ENCODE data around the gene MC5R.

Gene MC5R

GRCh38 chr18:13810950-13811485 is 12.9 kb upstream of the MC5R start:
- DNase-seq (ENCODE audit: low read depth, low spot score): no peak
- no peaks in the 10 kb centered on the region for H3K36me3 ChIP-seq (ENCODE audit: insufficient read depth, insufficient read length, low read length)
- no peaks in the 10 kb centered on the region for H3K4me1 ChIP-seq (ENCODE audit: insufficient read depth, insufficient read length)
- TF ChIP-seq YY1 (IDR thresholded peaks at IDR 0.05; ENCODE audit: insufficient read depth, insufficient read length) (no peak), ZNF274 (IDR thresholded peaks at IDR 0.05; ENCODE audit: low read depth, low read length) (no peak), SUZ12 (IDR thresholded peaks at IDR 0.05; ENCODE audit: extremely low read depth, insufficient read depth, insufficient read length) (no peak)
- no peak overlapping the region for H3K9ac ChIP-seq (ENCODE audit: insufficient read length, low read depth)
- H3K4me3 ChIP-seq (ENCODE audit: insufficient read length, low read depth): no peak overlapping the region
- H3K27me3 ChIP-seq (ENCODE audit: insufficient read depth, insufficient read length): no peaks in the 10 kb centered on the region
- H3K9me3 ChIP-seq (ENCODE audit: insufficient read depth, low read length): no peaks in the 10 kb centered on the region

DNA sequence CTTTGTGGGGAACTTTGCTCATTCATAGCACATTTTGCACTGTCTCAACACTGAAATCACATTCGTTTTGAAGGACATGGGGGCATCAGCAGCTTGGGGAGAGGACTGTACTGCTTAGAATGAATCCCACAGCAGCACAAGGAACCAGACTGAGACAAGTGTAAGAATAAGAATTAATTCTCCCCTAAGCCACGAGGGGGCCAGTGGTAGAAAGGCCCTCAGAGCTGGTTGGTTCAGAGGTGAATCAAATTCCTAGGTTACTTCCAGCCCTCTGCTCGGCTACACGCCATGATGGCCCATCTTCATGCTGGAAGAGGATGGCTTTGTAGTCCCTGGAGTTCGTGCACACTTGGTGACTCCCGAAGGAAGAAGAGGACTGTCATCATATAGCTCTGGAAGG is 12.0 kb upstream of the MC5R start:
- H3K4me3 ChIP-seq (ENCODE audit: insufficient read length, low read depth): no peak overlapping the region
- no peaks in the 10 kb centered on the region for H3K4me1 ChIP-seq (ENCODE audit: insufficient read depth, insufficient read length)
- H3K27me3 ChIP-seq (ENCODE audit: insufficient read depth, insufficient read length): no peaks in the 10 kb centered on the region
- TF ChIP-seq ZNF274 (IDR thresholded peaks at IDR 0.05; ENCODE audit: low read depth, low read length): no peak
- no peak for TF ChIP-seq SUZ12 (IDR thresholded peaks at IDR 0.05; ENCODE audit: extremely low read depth, insufficient read depth, insufficient read length)
- no peak for TF ChIP-seq YY1 (IDR thresholded peaks at IDR 0.05; ENCODE audit: insufficient read depth, insufficient read length)
- no peaks in the 10 kb centered on the region for H3K36me3 ChIP-seq (ENCODE audit: insufficient read depth, insufficient read length, low read length)
- H3K9ac ChIP-seq (ENCODE audit: insufficient read length, low read depth): no peak overlapping the region
- no peaks in the 10 kb centered on the region for H3K9me3 ChIP-seq (ENCODE audit: insufficient read depth, low read length)
- DNase-seq (ENCODE audit: low read depth, low spot score): no peak

DNA sequence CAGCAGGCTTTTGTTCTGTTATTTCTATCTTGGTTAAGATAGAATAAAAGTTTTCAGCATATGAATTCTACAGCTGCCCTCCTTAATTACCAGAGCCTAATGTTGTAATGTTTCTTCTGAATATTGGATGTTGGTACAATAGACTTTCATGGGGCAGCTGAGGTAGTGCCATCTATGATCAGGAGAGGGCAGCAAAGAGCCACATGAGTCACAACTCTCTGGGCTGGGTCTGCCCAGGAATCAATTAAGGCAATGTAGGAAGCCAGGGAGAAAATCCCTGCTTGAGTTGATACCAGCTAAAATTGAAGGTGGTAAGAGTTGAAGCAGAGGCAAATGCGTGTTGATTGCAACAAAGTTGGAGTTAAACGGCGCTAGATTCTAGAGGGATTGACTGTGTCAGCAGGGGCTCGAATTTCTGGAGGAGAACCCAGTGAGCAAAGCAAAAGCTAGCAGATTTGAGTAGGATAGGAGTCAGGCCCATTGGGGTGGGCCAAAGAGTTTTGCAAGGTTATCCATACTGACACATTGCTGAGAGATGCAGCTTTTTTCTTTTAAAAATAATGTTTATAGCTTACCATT is 10.6 kb upstream of the MC5R start:
- H3K9me3 ChIP-seq (ENCODE audit: insufficient read depth, low read length): no peaks in the 10 kb centered on the region
- TF ChIP-seq ZNF274 (IDR thresholded peaks at IDR 0.05; ENCODE audit: low read depth, low read length) (no peak), SUZ12 (IDR thresholded peaks at IDR 0.05; ENCODE audit: extremely low read depth, insufficient read depth, insufficient read length) (no peak), YY1 (IDR thresholded peaks at IDR 0.05; ENCODE audit: insufficient read depth, insufficient read length) (no peak)
- H3K4me3 ChIP-seq (ENCODE audit: insufficient read length, low read depth): no peak overlapping the region
- no peaks in the 10 kb centered on the region for H3K4me1 ChIP-seq (ENCODE audit: insufficient read depth, insufficient read length)
- no peaks in the 10 kb centered on the region for H3K27me3 ChIP-seq (ENCODE audit: insufficient read depth, insufficient read length)
- no peaks in the 10 kb centered on the region for H3K36me3 ChIP-seq (ENCODE audit: insufficient read depth, insufficient read length, low read length)
- H3K9ac ChIP-seq (ENCODE audit: insufficient read length, low read depth): no peak overlapping the region
- DNase-seq (ENCODE audit: low read depth, low spot score): no peak

GRCh38 chr18:13826209-13826608 is 2.3 kb downstream of the MC5R start:
- Histone ChIP-seq H3K4me1 (ENCODE audit: insufficient read depth, insufficient read length) (no peaks in the 10 kb centered on the region), H3K27me3 (ENCODE audit: insufficient read depth, insufficient read length) (peaks cover 24% of the 10 kb centered on the region), H3K9me3 (ENCODE audit: insufficient read depth, low read length) (no peaks in the 10 kb centered on the region), H3K36me3 (ENCODE audit: insufficient read depth, insufficient read length, low read length) (no peaks in the 10 kb centered on the region), H3K4me3 (ENCODE audit: insufficient read length, low read depth) (no peak overlapping the region), H3K9ac (ENCODE audit: insufficient read length, low read depth) (no peak overlapping the region)
- TF ChIP-seq ZNF274 (IDR thresholded peaks at IDR 0.05; ENCODE audit: low read depth, low read length) (no peak), YY1 (IDR thresholded peaks at IDR 0.05; ENCODE audit: insufficient read depth, insufficient read length) (no peak)
- DNase-seq (ENCODE audit: low read depth, low spot score): no peak

DNA sequence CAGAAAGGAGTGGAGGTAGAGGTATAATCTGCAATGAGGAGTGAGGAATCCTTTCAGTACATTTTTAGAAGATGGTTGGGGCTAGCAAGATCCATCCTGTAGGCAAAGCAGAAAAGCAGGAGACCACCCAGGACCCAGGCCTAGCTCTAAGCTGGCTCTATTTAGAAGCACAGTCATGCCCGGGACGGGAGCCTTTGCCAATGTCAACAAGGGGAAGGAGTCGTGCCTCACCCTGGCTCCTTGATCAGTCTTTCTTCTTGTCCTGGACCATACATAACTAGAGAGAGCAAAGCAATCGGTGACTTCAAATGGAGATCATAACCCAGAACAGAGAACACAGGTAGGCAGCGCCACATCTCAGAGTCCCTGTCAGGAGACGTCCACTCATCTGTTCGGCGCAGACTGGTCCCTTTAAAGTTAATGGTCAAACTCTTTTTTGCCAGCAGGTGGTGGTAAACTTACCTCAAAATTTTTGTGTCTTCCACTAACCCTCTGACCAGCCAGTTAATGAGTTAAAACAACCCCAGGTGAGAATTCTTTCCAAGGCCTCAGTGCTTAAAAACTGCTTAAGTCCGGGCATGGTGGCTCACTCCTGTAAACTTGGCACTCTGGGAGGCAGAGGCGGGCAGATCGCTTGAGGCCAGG is 8.0 kb downstream of the MC5R start:
- H3K4me1 ChIP-seq (ENCODE audit: insufficient read depth, insufficient read length): peaks cover 4% of the 10 kb centered on the region
- TF ChIP-seq ZNF274 (IDR thresholded peaks at IDR 0.05; ENCODE audit: low read depth, low read length) (no peak), SUZ12 (IDR thresholded peaks at IDR 0.05; ENCODE audit: extremely low read depth, insufficient read depth, insufficient read length) (no peak), YY1 (IDR thresholded peaks at IDR 0.05; ENCODE audit: insufficient read depth, insufficient read length) (no peak)
- no peaks in the 10 kb centered on the region for H3K9me3 ChIP-seq (ENCODE audit: insufficient read depth, low read length)
- no peak for DNase-seq (ENCODE audit: low read depth, low spot score)
- H3K9ac ChIP-seq (ENCODE audit: insufficient read length, low read depth): no peak overlapping the region
- no peaks in the 10 kb centered on the region for H3K27me3 ChIP-seq (ENCODE audit: insufficient read depth, insufficient read length)
- H3K36me3 ChIP-seq (ENCODE audit: insufficient read depth, insufficient read length, low read length): no peaks in the 10 kb centered on the region
- H3K4me3 ChIP-seq (ENCODE audit: insufficient read length, low read depth): no peak overlapping the region

GRCh38 chr18:13834496-13835015 is 10.6 kb downstream of the MC5R start:
- Histone ChIP-seq H3K36me3 (ENCODE audit: insufficient read depth, insufficient read length, low read length) (no peaks in the 10 kb centered on the region), H3K4me1 (ENCODE audit: insufficient read depth, insufficient read length) (peaks cover 4% of the 10 kb centered on the region), H3K9me3 (ENCODE audit: insufficient read depth, low read length) (no peaks in the 10 kb centered on the region), H3K27me3 (ENCODE audit: insufficient read depth, insufficient read length) (no peaks in the 10 kb centered on the region), H3K4me3 (ENCODE audit: insufficient read length, low read depth) (no peak overlapping the region), H3K9ac (ENCODE audit: insufficient read length, low read depth) (no peak overlapping the region)
- TF ChIP-seq ZNF274 (IDR thresholded peaks at IDR 0.05; ENCODE audit: low read depth, low read length) (no peak), SUZ12 (IDR thresholded peaks at IDR 0.05; ENCODE audit: extremely low read depth, insufficient read depth, insufficient read length) (no peak)
- DNase-seq (ENCODE audit: low read depth, low spot score): no peak

DNA sequence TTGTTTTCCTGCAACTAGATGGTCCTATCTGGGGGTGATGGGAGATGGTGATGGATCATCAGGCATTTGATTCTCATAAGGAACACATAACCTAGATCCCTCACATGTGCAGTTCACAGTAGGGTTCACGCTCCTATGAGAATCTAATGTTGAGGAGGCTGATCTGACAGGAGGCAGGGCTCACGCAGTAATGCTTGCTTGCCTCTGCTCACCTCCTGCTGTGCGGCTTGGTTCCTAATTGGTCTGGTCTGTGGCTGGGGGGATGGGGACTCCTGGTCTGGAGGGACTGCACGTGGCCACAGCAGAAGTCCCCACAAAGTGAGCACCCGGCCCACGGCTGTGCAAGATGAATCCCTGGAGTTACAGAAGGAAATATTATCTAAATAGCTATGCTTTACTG is 11.3 kb downstream of the MC5R start:
- H3K9ac ChIP-seq (ENCODE audit: insufficient read length, low read depth): no peak overlapping the region

More for the DNA sequence above, 11.3 kb downstream of the MC5R start:
- Histone ChIP-seq H3K36me3 (ENCODE audit: insufficient read depth, insufficient read length, low read length) (no peaks in the 10 kb centered on the region), H3K4me3 (ENCODE audit: insufficient read length, low read depth) (no peak overlapping the region), H3K27me3 (ENCODE audit: insufficient read depth, insufficient read length) (no peaks in the 10 kb centered on the region), H3K9me3 (ENCODE audit: insufficient read depth, low read length) (no peaks in the 10 kb centered on the region), H3K4me1 (ENCODE audit: insufficient read depth, insufficient read length) (peaks cover 4% of the 10 kb centered on the region)
- no peak for DNase-seq (ENCODE audit: low read depth, low spot score)
- TF ChIP-seq SUZ12 (IDR thresholded peaks at IDR 0.05; ENCODE audit: extremely low read depth, insufficient read depth, insufficient read length) (no peak), YY1 (IDR thresholded peaks at IDR 0.05; ENCODE audit: insufficient read depth, insufficient read length) (no peak), ZNF274 (IDR thresholded peaks at IDR 0.05; ENCODE audit: low read depth, low read length) (no peak)
